HG03159 (cell line): ENCODE measurements around the gene PDZRN3.

Experiments used
- ATAC-seq: cut with Tn5 transposase; IDR thresholded peaks from one replicate; pipeline ENCODE4 v1.9.1; 2021; ENCODE audit warnings: mild to moderate bottlenecking, moderate library complexity; ENCODE audit not compliant: unreplicated experiment

Gene PDZRN3

DNA sequence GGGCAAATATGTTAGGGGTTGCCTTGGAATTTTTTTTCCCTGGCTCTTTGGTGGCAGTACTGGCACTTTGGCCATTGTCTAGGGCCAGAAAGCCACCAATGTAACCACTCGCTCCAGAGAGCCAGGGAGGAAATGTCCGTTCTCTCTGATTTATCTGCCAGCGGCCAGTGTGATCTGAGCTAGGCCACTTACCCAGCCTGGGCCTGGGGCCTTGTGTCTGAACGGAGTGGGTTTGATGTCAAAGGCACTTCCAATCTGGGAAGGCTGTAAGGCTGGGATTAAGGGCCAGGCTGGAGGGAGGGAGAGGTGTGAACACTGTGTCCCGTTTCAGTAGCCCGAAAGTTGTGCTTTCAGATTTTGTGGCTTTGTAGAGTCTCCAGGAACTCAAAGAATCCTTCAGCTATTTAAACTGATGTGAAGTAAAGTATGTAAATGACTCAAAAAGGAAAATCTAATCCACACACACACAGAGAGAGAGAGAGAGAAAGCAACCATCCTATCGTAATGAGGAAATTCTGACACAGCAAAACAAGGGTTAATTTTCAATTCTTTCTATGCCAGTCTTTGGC, 271.0 kb downstream of the PDZRN3 start:
- ATAC-seq: no peak

DNA sequence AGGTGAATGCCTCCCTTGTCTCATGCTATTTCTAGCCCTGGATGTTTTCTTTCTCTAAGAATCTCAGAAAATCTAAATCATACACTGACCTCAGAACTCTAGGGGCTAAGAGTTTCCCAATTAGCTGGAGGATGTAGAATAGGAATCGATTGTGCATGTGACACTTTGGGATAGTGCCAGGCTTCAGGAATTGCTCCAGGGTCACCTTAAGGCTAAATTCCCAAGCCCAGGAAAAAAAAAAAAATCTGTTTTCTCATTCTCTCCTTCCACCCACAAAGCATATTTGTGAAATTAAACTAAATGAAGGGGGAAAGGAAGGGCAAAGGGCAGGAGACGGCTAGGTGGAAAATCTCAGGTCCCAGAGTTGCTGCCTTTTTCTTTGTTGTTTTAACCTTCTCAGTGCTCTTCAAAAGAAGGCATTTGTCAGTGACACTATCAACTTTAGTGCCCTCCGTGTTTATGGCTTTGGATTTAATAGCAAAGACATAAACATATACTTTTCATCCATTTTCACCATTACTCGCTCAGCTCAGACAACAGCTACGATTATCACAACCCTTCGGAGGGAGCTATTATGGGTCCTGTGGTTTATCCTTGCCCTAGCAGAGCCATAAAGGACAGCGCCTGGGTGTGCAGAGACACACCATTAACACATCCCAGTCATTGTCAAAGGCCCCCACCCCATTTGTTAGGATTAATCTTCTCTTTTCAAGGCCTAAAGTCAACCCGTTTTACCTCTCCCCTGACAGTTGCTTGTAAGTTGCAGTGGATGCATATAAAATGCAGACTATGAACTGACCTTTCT, 271.7 kb downstream of the PDZRN3 start:
- no peak for ATAC-seq

DNA sequence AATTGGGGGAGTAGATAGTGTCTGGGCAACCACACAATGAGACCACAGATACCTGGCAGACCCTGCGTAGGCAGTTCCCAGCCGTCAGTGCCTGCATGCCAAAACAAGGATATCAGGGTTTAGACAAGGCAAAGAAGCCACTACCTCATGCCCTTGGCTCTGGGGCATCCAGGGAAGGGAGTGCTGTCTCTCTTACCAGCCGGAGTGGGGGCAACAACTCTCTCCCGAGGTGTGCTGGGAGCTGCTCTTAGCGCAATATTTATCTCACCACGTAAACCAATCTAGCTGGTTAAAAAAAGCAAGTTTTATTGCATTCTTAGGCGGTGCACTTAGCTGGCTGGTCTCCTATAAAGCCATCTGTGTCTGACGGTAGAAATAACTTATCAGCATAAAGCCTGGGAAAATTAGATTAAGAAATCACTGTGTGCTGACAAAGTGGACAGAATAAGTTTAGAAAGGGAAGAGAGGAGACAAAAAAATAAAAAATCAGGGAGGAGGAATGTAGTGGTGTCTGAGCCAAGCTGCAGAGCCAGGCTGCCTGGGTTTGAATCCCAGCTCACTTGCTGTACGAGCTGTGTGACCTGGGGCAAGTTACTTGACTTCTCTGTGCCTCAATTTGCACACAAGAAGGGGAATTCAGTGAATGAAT, 273.2 kb downstream of the PDZRN3 start:
- no peak for ATAC-seq

DNA sequence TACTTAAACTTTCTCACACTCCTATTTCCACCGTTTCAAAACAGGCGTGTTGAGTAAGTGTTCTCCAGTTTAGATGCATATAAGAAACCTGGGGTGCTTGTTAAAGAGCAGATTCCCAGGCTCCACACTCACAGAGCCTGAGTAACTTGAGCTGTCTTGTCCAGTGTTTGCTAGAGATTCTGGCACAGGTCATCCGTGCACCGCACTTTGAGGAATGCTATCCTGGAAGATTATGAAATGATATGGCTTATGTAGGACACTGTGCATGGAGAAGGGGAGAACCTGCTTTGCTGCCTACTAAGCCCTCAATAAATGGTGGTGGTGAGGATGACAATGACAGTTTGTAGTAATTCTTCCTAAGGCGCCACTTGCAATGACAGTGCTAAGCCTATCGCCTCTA, 273.7 kb downstream of the PDZRN3 start:
- no peak for ATAC-seq

DNA sequence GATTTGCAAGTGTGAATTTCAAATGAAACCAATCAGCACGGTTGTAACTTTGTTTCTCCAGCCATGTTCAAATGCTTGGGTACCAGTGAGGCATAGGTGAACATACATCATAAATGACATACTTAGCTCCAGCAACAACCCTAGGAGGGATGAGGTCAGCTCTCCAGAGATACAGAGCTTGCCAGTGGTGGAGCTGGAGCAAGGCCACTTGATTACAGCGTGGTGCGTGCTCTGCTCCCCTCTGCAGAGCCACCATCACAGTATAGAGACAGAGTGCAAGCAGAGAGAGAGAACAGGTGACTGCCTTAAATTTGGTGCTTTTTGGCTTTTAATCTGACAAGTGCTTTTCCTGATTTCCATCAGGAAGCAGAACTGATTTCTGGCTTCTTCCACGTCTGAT, 275.1 kb downstream of the PDZRN3 start:
- no peak for ATAC-seq

DNA sequence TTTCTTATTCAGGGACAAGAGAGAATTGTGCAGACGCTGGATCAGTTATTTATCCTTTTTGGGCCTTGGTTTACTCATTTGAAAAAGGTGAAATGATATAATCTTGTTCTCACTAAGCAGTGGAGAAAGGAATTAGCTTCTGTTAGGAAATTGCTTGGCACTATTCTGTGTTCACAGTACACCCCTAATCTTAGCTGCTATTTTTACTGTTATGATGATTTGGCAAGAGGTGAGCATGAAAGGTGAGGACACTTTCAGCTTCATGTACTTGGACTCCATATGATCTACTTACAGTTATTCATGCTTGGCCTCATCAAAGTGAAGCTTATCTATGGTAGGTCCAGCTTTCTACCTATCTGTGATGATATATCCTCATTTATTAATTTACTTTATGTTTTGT, 282.7 kb downstream of the PDZRN3 start:
- ATAC-seq: no peak

DNA sequence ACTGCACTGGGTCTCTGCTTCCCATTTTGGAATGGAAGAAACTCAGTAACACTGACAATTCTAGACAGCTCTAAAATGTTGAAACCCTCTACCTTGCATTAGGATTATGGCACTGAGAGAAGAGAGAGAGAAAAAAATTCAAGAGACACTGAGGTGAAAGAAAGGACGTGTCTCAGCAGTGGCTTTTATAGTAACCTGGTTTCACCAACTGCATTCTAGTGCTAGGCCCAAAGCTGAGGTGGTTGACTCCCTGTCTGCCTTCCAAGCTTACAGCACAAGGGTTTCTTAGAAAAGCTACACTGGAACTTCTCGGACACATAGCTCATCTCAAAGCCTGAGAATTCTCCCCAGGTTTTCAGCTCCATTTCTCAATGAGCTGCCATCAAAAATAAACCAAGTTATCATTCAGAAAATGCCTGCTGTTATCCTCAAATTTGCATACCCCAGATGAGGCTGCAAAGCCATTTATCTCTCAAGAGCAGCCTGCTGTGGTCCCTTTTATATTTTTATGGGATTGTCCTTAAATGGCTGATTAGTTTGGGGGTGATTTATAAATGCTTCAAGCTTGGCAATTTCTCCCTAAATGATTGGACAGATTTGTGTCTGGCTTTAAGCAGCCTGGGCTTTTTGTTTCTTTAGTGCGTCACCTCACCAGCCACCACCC, 283.3 kb downstream of the PDZRN3 start:
- ATAC-seq: no peak

DNA sequence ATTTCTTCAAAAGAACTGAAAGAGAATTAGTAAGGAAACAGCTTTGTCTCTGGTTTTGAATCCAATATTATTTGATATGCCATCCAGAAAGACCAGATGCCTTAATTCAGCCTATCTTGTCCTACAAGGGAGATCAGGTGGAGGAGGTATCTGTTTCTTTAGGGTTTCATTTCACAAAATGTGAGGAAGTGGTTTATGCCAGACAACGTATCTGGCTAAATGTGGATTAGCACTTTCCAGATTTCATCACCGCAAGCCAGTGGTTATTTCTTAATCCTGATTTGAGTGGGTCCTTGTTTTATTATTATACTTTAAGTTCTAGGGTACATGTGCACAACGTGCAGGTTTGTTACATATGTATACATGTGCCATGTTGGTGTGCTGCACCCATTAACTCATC, 292.2 kb downstream of the PDZRN3 start:
- no peak for ATAC-seq
